Choroid plexus epithelial cell (primary cell): ENCODE data around the gene FBRS.

Source experiments
- DNase-seq: peaks from one replicate; pipeline ENCODE4 v3.0.0-alpha.2; 2010; ENCODE audit warnings: low read depth
- H3K4me3 ChIP-seq: 2 replicates; pipeline ENCODE4 v1.5.1; 2011; ENCODE audit warnings: low read depth, mild to moderate bottlenecking, control low read depth, low read length, moderate library complexity
- CTCF ChIP-seq: conservative IDR thresholded peaks from 2 replicates; pipeline ENCODE4 v1.5.1; 2011; ENCODE audit warnings: low read depth, mild to moderate bottlenecking, control low read depth, inconsistent platforms, low read length, moderate library complexity

Gene FBRS

GRCh38 chr16:30652718-30653117 is 5.5 kb upstream of the FBRS start:
- no peak for DNase-seq
- no peak overlapping the region for H3K4me3 ChIP-seq
- no peak for TF ChIP-seq CTCF

- no peak overlapping the region for H3K4me3 ChIP-seq
- DNase-seq = no peak
- TF ChIP-seq CTCF = no peak
Measured at GRCh38 chr16:30654856-30655255, 3.4 kb upstream of the FBRS start.

- no peak for TF ChIP-seq CTCF
- DNase-seq = no peak
- no peak overlapping the region for H3K4me3 ChIP-seq
Measured at GRCh38 chr16:30655815-30656347, 2.4 kb upstream of the FBRS start.

- DNase-seq = no peak
- TF ChIP-seq CTCF = no peak
- no peak overlapping the region for H3K4me3 ChIP-seq
Measured at GRCh38 chr16:30656388-30656787, 1.8 kb upstream of the FBRS start.

- no peak for TF ChIP-seq CTCF
- DNase-seq = no peak
- H3K4me3 ChIP-seq = peak overlapping the region; percentile 56
Measured at GRCh38 chr16:30656974-30657865, 1.0 kb upstream of the FBRS start.

- no peak for TF ChIP-seq CTCF
- peak overlapping the region; percentile 91 for H3K4me3 ChIP-seq
- peak; percentile 98 for DNase-seq
Measured at GRCh38 chr16:30658731-30659506, 688 bp downstream of the FBRS start.
